Kasumi-1 (cell line): ENCODE results near the gene NNAT.
A peak's percentile ranks its signal among the peaks of the same experiment; 100 is the strongest.
"Not testable (repeated sequence)": the region's sequence is repeated elsewhere in the genome, so short reads cannot be mapped to it uniquely, and the experiment has no call there.

Experiments
- DNase-seq, 2 experiments: peaks; one replicate each; lab custom pipeline; 2025; lab: John Stamatoyannopoulos, UW

The NNAT gene

DNA sequence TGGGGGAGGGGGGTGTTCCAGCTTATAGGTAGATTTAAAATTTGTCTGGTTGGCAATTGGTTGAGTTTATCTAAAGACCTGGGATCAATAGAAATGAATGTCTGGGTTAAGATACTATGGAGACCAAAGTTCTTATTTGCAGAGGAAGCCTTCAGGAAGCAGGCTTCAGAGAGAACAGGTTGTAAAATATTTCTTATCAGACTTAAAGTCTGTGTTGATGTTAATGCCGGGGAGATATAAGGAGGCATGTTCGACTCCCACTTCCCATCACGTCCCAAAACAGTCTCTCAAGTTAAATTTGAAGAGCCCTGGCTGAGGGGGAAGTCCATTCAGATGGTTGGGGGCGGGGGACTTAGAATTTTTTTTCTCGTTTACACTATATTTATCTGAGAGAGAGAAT, 19.0 kb downstream of the NNAT start:
- DNase-seq = peak; percentile 6 to 27

DNA sequence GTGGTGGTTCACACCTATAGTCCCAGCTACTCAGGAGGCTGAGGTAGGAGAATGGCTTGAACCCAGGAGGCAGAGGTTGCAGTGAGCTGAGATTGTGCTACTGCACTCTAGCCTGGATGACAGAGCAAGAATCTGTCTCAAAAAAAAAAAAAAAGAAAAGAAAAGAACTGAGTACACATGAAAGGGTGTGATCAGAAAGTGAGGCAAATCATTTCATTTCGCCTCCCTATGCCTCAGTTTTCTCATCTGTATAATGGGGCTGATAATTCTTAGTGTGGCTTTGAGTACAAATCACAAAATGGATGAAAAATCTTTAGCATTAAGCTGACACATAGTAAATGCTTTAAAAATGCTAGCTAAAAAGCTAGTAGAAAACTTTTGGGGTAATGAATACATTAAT, 19.8 kb downstream of the NNAT start:
- not testable (repeated sequence) for DNase-seq

DNA sequence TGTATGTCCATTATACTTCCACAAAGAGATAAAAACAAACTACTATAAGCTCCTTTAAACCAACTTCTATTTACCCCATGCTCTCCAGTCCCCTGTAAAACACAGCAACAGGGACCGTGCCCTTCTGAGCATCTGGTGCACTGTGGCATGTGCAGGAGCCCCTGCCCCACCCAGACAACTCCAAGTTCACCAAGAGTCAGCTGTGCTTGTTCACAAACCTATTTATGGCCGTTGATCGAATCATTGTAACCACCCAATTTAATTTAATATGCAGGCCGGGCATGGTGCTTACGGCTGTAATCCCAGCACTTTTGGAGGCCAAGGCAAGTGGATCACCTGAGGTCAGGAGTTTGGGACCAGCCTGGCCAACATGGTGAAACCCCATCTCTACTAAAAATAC, 20.3 kb downstream of the NNAT start:
- no peak for DNase-seq

DNA sequence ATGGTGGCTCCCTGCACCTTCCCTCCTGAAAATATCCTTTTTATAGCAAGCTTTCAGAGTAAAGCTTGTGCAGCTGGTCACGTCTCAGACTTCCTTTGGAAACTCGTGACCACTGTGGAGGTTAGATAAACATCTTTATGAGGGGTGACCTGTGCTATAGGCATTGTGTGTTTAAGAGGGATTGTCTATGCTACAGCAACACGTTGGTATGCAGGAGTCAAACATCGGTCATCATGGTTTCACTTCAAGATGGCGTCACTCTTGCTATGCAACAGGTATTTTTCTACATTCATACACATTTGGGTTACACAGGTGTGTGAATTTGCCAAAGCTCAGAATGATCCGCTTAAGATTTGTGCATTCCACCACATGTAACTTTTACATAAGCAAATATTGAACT, 21.2 kb downstream of the NNAT start:
- no peak for DNase-seq

DNA sequence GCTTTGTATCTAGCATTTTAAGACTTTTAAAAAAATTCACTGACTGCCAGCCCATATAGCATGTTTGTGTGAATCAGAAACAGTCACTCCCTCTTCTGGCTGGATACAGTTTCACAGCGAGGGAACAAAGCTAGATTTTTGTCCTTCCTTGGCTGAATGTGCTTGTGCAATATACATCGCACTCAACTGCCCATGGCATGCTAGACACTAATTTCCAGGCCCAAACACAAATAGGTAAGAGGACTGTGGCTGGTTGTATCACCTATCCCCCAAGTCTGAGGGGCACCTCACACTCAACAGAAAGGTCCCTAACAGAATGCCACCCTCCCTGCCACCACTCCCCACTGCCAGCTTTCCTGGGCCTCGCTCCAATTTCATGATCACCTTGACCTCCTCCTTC, 22.8 kb downstream of the NNAT start:
- peak; percentile 38 to 55 for DNase-seq

DNA sequence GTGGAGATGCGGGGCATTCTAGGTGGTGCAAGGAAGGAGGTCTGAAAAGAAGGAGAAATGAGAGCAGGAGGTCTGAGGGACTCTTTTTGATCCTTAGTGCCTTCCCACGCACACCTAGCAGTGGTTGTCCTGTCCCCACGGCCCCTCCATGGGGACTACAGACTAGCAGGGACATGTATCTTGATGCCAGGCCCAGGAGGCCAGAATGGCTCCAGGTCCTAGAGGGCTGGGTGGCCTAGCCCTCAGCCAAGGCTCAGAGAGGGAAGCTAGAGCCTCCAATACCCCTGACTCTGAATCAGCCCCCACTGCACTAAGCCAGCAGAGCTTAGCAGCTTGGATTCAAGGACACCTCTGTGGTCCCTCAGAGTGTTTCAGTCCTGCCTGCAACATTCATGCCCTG, 23.3 kb downstream of the NNAT start:
- no peak for DNase-seq

DNA sequence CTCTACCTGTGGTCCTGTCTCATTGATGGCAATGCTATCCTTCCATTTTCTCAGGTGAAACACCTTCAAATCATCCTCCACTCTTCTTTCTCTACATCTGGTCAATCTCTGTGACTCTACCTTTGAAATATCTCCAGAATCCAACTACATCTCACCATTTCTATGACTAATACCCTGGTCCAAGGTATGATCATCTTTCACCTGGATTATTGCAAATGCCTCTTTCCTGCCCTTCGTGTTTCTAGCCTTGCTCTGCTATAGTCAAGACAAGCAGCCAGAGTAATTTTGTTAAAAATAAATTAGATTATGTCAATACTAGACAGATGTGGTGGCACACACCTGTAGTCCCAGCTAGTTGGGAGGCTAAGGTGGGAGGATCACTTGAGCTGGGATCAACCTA, 24.5 kb downstream of the NNAT start:
- DNase-seq = no peak

DNA sequence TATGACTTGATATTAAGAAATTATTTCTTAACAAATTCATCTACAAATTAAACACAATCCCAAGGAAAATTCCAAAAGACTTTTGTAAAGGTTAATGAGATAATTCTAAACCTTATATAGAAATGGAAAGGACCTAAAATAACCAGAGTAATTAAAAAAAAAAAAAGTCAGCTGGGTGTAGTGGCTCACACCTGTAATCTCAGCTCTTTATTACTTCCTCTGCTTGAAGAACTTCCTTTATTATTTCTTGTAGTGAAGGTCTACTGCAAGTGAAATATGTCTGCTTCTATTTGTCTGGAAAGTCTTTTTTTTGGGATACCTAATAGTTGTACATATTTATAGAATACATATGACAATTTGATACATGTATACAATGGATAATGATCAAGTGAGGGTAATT, 26.9 kb downstream of the NNAT start:
- DNase-seq = no peak

DNA sequence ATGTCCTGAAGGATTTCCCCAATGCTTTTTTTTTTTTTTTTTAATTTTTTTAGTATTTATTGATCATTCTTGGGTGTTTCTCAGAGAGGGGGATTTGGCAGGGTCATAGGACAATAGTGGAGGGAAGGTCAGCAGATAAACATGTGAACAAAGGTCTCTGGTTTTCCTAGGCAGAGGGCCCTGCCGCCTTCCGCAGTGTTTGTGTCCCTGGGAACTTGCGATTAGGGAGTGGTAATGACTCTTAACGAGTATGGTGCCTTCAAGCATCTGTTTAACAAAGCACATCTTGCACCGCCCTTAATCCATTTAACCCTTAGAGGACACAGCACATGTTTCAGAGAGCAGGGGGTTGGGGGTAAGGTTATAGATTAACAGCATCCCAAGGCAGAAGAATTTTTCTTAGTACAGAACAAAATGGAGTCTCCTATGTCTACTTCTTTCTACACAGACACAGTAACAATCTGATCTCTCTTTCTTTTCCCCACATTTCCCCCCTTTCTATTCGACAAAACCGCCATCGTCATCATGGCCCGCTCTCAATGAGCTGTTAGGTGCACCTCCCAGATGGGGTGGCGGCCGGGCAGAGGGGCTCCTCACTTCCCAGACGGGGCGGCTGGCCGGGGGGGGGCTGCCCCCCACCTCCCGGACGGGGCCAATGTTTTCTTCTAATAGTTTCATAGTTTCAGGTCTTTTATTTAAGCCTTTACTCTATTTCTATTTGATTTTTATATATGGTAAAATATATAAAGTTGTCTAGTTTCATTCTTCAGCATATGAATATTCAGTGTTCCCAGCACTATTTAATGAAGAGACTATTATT, 29.3 kb downstream of the NNAT start:
- not testable (repeated sequence) for DNase-seq

DNA sequence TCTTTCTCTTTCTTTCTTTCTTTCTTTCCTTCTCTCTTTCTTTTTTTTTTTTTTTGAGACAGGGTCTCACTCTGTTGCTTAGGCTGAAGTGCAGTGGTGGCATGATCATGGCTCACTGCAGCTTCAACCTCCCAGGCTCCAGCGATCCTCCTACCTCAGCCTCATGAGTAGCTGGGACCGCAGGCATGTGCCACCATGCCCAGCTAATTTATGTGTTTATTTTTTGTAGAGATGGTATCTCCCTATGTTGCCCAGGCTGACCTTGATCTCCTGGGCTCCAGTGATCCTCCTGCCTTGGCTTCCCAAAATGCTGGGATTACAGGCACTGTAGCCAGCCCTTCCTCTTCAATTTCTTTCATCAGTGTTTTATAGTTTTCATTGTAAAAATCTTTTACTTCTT, 30.6 kb downstream of the NNAT start:
- DNase-seq = not testable (repeated sequence)

DNA sequence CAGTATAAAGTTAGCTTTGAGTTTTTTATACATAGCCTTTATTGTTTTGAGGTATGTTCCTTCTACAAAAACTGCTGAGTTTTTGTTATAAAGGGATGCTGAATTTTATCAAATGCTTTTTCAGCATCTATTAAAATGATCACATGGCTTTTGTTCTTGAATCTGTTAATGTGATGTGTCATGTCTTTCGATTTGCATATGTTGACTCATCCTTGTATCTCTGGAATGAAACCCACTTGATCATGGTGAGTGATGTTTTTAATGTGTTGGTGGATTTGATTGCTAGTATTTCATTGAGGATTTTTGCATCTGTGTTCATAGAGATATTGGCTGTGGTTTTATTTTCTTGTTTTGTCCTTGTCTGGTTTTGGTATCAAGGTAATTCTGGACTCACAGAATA, 31.4 kb downstream of the NNAT start:
- DNase-seq = no peak

DNA sequence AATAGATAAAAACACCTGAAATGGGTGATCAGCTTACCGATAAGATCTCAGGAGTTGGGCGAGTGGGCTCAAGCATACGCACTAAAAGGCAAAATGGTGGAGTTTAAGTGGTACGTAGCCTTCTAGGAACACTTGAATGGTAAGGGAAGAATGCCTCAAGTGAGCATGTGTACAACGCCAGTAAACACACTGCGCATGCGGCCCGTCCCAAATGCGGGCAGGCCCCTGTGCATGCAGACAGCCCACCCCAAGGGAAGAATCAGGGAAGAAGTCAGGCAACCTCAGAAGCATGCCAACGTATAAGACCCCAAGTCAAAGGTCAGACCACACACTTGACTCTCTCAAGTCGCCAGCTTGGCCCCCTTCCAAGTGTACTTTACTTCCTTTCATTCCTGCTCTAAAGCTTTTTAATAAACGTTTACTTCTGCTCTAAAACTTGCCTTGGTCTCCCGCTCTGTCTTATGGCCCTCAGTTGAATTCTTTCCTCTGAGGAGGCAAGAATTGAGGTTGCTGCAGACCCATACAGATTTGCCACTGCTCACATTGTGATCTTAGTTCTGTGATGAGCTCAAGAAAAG, 33.8 kb downstream of the NNAT start:
- not testable (repeated sequence) for DNase-seq

DNA sequence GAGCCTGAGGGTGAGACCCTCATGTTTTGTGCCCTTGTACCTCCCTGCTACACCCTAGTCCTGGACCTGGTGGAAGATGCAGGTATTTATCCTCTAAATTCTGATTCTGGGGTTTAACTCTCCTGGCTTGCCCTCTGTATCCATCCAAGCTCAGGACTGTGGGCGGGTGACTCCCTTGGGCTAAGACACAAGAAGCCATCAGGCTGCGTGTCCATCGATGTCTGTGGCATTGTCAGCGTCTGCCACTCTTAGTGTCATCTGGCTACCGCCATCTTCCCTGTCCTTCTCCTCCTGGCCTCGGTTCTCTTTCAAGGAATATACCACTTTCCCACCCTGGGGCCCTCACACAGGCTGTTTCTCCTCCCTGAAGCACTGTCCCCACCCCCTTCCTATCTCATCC, 35.5 kb downstream of the NNAT start:
- no peak for DNase-seq

DNA sequence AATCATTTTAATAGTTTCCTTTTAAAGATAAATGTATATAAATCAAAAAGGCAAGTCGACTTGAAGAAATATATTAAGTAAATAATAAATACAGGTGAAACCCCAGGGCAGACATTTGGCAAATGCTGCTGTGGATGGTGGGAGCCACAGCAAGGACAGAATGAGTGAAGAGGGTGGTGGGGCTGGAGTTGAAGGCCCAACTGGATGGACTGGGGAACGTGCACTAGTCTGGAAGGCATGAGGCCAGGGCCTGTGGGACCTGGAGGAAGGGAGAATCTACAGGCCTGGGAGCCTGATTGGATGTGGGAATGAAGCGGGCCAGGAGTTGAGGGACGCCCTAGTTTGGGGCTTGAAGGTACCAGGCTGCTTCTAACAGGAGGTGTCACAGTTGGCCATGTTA, 37.3 kb downstream of the NNAT start:
- DNase-seq = no peak

DNA sequence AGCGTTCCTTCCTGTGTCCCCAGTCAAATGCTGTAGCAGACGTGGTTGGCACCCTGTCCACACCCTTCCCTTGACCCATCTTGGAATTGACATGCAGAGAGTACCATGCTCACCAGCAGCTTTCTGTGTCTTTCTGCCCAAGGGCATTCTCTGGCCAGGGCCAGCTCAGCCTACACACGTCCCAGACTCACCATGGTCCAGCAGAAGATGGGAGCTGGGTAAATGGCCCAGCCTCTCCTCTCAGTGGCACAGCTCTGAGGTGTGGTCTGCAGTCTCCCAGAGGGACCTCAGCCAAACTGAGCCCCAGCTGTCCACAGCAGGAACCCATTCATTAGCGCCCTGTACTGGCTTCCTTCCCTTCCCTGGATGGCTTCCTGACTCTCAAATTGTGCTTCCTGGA, 37.7 kb downstream of the NNAT start:
- DNase-seq = no peak

DNA sequence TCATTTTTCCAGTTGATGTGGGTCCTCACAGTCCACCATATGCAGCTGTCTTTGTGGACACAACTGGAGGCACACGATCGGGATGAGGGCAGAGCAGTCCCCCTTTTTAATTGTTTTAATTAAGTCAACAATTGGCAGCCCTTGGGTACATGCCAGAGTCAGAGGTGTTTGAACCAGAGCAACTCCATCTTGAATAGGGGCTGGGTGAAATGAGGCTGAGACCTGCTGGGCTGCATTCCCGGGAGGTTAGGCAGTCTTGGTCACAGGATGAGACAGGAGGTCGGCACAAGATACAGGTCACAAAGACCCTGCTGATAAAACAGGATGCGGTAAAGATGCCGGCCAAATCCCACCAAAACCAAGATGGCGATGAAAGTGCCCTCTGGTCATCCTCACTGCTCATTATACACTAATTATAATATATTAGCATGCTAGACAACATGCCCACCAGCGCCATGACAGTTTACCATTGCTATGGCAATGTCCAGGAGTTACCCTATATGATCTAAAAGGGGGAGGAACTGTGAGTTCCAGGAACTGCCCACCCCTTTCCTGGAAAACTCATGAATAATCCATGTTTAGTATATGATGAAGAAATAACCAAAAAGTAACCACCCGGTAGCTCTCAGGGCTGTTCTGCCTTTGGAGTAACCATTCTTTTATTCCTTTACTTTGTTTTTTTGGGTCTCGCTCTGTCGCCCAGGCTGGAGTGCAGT, 38.4 kb downstream of the NNAT start:
- DNase-seq = no peak

DNA sequence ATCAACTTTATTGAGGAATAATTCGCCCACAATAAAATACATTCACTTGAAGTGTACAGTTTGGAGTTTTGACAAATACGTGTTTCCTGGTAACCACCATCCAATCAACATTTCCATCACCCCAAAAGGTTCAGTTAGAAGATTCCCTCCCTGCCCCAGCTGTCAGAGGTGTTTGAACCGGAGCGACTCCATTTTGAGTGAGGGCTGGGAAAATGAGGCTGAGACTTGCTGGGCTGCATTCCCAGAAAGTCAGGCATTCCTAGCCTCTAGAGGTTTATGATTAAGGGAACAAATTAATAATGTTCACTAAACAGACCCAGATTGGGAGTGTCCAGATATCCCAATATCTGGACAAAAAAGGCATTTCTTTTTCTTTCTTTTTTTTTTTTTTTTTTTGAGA, 39.6 kb downstream of the NNAT start:
- DNase-seq = no peak

DNA sequence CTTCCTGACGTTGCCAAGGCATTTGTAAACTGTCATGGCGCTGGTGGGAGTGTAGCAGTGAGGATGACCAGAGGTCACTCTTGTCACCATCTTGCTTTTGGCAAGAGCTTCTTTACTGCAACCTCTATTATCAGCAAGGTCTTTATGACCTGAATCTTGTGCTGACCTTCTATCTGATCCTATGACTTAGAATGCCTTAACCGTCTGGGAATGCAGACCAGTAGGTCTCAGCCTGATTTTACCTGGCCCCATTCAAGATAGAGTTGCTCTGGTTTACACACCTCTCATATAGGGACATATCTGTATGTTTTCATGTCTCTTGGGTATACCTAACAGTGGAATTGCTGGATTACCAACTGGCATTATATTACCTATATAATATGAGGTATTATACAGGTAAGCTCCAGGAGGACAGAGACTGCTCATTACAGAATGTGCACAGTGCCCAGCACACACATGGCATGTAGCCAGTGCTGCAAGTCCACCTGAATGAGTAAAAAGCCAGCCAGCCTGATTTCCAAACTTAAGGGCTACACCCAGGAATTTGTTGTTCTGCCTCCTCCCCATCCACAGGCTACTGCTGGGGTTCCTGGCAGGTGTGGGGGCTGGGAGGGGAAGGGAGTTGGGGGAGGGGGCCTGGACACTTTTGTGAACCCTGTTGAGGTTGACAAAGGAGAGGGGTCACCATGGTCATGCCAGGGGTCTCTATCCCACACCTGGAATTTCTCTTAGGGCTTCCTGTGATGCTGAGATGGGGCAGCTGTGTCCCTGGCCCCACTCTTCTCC, 41.8 kb downstream of the NNAT start:
- DNase-seq = no peak

DNA sequence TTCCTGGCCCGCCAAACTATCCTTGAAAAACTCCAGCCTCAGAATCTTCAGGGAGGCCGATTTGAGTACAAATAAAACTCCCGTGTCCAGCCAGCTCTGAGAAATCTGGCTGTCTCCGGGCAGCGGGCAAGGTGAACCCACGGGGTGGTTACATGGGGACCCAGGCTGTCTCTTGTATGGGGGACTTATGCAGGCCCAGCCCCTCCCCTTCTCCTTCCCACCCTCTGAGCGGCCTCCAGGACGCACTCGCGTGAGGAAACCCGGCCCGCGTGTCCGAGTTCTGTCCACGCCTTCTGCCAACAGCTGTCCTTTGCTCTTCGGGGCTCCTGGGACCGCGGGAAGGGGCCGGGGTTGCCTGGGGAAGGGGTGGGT, 43.0 kb downstream of the NNAT start:
- DNase-seq = no peak

DNA sequence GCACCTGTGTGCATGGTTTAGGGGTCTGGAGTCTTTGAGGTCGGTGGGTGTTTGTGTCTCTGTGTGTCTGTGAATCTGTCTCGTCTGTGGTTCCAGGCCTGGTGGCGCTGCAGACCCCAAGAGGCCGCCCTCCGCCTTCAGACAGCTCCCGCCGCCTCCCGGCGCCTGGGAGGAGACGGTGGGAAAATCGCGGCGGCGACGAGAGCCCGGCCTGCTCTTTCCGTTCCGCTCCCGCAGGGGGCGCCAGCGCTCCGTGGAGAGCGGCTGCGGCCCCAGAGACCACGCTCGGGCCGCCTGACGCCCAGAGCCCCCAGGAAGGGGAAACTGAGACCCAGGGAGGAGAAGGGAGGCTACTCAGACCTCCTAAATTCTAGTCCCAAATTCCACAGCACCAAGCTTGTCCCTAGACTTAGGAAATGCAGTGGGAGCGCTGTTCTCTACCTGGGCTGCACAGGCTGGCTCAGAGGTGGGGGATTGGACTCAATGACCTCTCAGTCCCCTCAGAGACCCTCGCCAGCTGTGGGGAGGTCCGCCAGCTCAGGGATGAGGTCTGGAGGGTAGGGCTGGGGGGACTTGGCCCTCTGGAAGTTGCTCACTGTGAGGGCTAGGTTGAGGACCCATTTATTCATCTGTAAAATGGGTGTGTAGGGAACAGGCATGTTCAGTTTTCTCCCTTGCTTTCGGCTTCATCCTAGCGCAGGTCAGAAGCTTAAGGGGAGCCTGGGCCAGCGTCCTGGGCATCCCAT, 43.5 kb downstream of the NNAT start:
- DNase-seq = peak; percentile 15 to 51

DNA sequence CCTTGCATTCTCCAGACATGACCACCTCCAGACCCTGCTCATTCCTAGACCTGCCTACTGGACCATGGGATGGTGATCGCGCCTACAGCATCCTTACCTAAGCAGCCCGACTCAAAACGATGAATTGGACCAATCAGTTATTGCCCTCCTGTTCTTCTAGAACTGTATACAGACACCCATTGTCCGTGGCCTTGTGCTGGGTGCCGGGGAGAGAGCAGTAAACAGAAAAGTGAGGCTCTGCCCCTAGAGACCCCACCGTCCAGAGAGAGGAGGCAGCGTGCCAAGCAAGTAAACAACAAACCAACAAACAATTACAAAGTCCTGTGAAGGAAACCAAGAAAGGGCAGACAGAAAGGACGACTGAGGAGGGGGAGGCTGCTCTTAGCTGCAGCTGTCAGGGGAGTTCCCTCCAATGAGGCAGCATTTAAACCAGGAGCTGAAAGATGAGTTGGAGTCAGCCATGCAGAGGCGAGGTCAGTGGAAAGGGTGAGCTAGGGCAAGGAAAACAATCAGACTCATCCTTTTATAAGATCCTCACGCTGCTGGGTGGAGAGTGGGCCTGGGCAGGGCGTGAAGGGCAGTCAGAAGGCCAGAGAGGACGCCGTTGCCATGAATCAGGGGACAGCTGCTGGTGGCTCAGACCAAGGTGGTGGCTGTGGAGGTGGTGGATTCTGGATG, 44.2 kb downstream of the NNAT start:
- DNase-seq = no peak
